ENCODE data around the gene KIF6.

The KIF6 gene

GRCh38 chr6:39439342-39440038, 285.7 kb downstream of the KIF6 start:
- DNase-seq = no peak

- no peak for DNase-seq
These were observed 291.6 kb downstream of the KIF6 start for GRCh38 chr6:39433630-39434029.

GRCh38 chr6:39432330-39433025, 292.7 kb downstream of the KIF6 start:
- no peak for DNase-seq

- DNase-seq = peak; percentile 44
These were observed 294.2 kb downstream of the KIF6 start for GRCh38 chr6:39430871-39431523.

- DNase-seq = no peak
These were observed 294.8 kb downstream of the KIF6 start for GRCh38 chr6:39430446-39430845.

GRCh38 chr6:39428816-39429215, 296.4 kb downstream of the KIF6 start:
- DNase-seq = no peak

- no peak for DNase-seq
These were observed 297.1 kb downstream of the KIF6 start for GRCh38 chr6:39428152-39428551.

- no peak for DNase-seq
These were observed 299.1 kb downstream of the KIF6 start for GRCh38 chr6:39426073-39426456.

- peak; percentile 27 for DNase-seq
These were observed 299.7 kb downstream of the KIF6 start for GRCh38 chr6:39425346-39426072.

GRCh38 chr6:39424831-39425230, 300.4 kb downstream of the KIF6 start:
- no peak for DNase-seq

GRCh38 chr6:39422238-39422637, 303.0 kb downstream of the KIF6 start:
- DNase-seq = no peak

- no peak for DNase-seq
These were observed 303.6 kb downstream of the KIF6 start for GRCh38 chr6:39421383-39422225.

GRCh38 chr6:39420300-39421265, 304.6 kb downstream of the KIF6 start:
- no peak for DNase-seq

GRCh38 chr6:39419607-39420006, 305.6 kb downstream of the KIF6 start:
- no peak for DNase-seq

GRCh38 chr6:39417440-39417839, 307.8 kb downstream of the KIF6 start:
- no peak for DNase-seq

- DNase-seq = no peak
These were observed 308.5 kb downstream of the KIF6 start for GRCh38 chr6:39416728-39417127.

- peak; percentile 16 for DNase-seq
These were observed 309.2 kb downstream of the KIF6 start for GRCh38 chr6:39416026-39416425.

- no peak for DNase-seq
These were observed 309.7 kb downstream of the KIF6 start for GRCh38 chr6:39415482-39415881.

- no peak for DNase-seq
These were observed 313.7 kb downstream of the KIF6 start for GRCh38 chr6:39411465-39411864.

GRCh38 chr6:39411001-39411400, 314.2 kb downstream of the KIF6 start:
- no peak for DNase-seq

GRCh38 chr6:39409889-39410288, 315.3 kb downstream of the KIF6 start:
- DNase-seq = no peak

Measured in NCI-H774 (cell line).